NCI-H1105 (cell line): Measurements from ENCODE around the gene PTTG1IP2.

Experiments
- DNase-seq: peaks from one replicate; lab custom pipeline; 2025; lab: John Stamatoyannopoulos, UW

The PTTG1IP2 gene

GRCh38 chr7:90483251-90483650, 13.8 kb downstream of the PTTG1IP2 start:
- no peak for DNase-seq

- no peak for DNase-seq
Observed at GRCh38 chr7:90484706-90485105, 15.3 kb downstream of the PTTG1IP2 start.

GRCh38 chr7:90485734-90486316, 16.4 kb downstream of the PTTG1IP2 start:
- DNase-seq = no peak

DNA sequence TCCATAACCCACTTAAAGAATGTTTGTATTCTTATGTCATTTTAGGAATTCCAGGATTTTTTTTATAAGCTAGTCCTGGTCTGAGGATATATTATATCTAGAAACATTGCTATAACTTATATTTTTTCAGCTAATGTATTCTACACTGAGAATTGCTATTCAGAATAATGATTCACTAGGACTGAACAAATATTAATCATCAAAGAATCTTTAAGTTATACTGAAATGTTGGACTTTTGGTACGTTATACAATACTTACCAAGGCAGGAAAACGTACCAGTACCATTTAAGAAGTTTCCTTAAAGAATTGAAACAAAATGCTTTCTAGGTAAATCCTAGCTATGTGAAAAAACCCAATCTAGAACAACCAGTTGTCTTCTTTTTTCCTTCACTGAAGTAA, 18.4 kb downstream of the PTTG1IP2 start:
- DNase-seq = no peak

DNA sequence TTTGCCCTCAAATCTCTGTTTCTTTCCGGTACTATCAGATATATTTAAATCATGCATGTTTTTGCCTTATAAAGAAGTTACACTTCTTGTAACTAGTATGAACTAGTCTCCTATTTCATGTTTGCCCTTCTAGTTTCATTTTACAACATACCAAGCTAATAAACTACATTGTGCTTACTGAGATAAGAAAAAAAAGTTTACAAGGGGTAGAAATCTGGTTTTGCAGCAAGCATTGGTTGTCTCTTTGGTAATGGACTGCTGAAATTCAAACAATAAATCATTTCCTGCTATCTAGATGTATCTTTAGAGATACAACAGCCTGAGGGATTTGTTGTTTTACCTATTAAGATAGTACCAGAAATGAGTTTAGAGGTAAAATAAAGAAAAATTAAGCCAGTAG, 18.8 kb downstream of the PTTG1IP2 start:
- DNase-seq = no peak

DNA sequence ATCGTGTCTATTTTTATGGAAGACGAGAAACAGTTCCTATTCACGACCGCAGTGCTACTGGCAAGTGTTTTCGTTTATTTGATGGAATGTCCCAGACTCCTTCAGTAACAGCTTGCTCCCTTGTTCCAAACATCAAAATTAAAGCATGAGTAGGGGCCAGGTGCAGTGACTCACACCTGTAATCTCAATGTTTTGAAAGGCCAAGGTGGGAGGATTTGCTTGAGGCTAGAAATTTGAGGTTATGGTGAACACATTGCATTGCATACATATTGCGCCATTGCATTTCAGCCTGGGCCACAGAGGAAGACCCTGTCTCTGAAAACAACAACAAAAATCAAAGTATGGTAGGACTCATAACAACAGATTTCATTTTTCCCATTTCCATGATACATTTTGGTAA, 22.8 kb downstream of the PTTG1IP2 start:
- no peak for DNase-seq

- DNase-seq = no peak
Observed at GRCh38 chr7:90495241-90495640, 25.8 kb downstream of the PTTG1IP2 start.

DNA sequence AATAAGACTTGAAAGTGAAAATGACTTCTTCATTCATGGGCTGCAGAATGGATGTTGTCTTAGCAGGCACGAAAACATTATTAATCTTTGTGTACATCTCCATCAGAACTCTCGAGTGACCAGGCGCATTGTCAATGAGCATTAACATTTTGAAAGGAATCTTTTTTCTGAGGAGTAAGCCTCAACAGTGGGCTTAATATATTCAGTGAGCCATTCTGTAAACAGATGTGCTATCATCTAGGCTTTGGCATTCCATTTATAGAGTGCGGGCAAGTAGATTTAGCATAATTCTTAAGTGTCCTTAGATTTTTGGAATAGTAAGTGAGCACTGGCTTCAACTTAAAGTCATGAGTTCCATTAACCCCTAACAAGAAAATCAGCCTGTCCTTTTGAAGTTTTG, 33.1 kb downstream of the PTTG1IP2 start:
- DNase-seq = no peak

GRCh38 chr7:90503367-90503766, 33.9 kb downstream of the PTTG1IP2 start:
- DNase-seq = no peak

DNA sequence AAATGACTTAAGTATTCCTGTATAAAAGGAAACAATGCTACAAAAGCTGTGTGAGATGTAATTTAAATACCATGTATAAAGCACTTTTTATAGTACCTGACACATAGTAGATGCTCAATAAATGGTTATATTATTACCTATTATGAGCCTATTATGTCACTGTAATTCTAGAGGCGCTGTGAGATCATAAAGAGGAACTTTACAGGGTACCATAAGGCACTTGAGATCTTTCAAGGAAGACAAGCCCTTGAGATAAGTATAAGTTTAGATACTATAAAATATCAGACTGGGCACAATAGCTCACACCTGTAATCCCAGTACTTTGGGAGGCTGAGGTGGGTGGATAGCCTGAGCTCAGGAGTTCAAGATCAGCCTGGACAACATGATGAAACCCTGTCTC, 38.3 kb downstream of the PTTG1IP2 start:
- DNase-seq = no peak

GRCh38 chr7:90511776-90512175, 42.3 kb downstream of the PTTG1IP2 start:
- no peak for DNase-seq

GRCh38 chr7:90512821-90513254, 43.4 kb downstream of the PTTG1IP2 start:
- no peak for DNase-seq

DNA sequence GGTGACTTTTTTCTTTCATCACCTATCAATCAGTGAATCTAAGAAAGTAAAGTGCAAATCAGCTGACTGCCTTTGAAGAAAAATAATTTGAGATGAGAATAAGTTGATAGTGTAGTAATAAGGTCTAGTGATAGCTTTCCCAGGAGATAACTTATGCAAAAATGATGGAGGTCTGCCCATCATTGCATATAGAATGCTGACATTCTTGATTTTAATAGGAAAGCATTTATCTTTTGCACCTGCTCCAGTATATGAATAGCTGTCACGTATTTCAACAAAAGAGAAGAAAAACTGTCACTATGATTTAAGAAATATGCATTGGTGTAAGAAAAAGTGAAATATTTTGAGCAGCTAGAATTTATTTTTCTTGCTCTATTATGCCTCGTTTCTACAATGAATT, 46.8 kb downstream of the PTTG1IP2 start:
- DNase-seq = no peak

- no peak for DNase-seq
Observed at GRCh38 chr7:90518630-90519029, 49.2 kb downstream of the PTTG1IP2 start.

- DNase-seq = no peak
Observed at GRCh38 chr7:90520484-90520883, 51.0 kb downstream of the PTTG1IP2 start.

DNA sequence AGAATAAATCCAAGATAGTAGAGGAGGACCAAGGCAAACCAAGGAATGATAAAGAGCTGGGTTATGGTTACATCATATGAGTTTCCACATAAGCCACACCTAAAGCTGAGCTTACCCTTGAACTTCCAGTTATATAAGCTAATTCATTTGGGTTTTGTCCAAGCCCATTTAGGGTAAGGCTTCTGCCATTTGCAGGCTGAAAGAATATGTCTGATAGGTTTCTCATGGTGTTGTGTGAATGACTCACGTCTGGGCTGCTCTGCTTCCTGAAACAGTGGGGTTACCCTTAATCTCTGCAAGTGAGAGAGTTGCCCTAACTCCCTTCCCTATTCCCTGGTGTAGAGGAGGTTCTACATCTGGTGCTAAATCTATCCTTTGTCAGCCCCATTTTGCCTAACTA, 60.8 kb downstream of the PTTG1IP2 start:
- no peak for DNase-seq

DNA sequence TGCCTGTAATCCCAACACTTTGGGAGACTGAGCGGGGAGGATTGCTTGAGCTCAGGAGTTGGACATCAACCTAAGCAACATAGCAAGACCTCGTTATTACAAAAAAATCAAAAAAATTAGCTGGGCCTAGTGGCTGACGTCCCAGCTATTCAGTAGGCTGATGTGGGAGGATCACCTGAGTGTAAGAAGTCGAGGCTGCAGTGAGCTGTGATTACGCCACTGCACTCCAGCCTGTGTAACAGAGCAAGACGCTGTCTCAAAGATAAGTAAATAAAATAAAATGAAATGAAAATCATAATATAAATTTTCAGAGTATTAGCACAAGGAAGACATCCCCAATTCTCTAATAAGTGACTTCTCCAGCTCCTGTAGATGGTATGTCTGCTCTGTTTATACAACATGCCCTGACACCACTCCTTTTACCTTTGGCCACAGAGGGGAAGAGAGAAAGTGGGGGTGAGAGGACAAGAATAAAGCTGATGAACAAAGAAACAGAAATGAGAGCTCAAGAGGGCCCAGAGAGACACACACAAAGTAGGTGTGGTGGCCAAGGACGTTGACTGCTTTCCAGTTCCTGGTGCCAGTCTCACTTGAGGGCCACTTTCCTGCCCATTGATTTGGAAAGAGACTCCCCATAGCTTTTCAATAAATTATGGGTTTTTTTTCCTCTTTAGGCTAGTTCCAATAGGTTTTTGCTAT, 62.9 kb downstream of the PTTG1IP2 start:
- DNase-seq = no peak

DNA sequence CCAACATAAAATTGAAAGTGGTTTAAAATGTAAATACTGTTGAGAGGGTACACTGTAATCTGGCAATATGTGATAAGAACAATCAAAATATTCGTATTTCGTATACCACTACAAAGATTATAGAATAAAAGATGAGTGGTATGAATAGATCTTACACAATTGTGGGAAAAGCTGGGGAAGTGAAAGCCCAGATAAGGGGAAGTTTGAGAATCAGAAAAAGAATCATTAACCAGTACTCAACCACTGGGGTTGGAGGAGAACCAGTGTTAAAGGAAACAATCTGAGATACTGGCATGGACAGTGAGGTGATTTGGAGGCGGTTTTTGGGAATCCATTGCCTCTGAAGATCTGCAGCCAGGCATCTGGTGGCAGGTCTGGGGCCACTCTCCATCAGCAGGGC, 67.0 kb downstream of the PTTG1IP2 start:
- DNase-seq = no peak

DNA sequence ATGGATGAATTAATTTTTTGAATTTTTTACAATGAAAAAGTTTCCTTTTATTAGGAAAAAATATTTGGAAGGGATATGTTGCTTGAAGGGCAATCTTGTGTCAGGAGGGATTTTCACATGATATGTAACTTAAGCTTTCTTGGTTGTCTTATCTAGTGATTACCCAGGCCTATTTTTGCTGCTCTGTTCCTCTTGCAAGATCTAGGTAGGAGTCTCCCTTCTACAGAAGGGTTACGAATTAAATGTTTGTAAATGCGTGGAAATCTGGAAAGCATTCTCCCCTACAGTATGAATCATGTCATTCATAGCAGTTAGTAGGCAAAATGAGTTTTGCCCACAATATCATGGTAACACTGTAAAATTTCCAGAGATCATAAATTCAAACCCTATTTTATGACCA, 69.0 kb downstream of the PTTG1IP2 start:
- no peak for DNase-seq

DNA sequence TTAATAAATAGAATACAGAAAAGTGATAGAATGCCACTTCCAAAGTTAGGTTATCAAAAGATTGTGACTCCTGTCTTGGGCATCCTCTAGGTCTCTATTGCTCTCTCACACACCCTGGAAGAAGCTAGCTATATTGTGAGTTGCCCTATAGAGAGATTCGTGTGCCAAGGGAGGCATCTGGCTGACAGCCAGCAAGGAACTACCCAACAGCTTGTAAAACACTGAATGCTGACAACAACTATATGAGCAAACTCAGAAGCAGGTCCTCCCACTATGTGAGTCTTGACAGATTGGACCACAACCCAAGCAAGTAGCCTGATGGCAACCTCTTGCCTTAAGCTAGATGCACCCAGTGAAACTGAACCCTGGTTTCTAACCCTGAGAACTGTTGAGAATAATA, 71.0 kb downstream of the PTTG1IP2 start:
- no peak for DNase-seq

GRCh38 chr7:90551036-90551435, 81.6 kb downstream of the PTTG1IP2 start:
- DNase-seq = no peak

DNA sequence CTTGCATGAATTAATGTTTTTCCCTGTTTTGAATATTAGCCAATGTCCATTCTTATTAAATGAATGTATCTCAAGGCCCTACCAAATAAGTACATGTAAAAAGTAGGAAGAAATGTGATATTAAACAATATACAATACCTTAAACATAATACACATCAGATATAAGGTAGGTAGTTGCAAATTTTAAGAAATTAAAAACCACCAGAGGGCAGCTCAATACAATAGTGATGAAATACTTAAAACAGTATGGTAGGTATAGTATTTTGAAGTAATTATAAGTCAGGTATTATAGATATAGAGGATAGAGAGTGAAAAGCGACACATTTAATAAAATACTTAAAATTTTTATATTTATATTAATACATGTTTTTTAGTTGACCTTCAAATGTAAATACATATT, 83.1 kb downstream of the PTTG1IP2 start:
- DNase-seq = no peak

DNA sequence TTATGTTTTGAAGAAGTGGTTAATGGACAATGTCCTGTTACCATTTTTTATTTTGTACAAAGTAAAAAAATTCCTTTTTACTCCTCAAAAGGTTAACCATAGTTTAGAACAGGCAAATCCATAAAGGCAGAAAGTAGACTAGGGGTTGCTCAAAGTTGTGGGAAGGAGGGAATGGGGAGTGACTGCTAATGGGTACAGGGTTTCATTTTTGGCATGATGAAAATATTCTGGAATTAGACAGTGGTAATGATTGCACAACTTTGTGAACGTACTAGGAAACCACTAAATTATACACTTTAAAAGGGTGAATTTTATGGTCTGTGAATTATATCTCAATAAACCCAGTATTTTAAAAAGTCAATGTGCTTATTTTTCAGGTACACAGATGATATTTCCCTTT, 91.3 kb downstream of the PTTG1IP2 start:
- DNase-seq = no peak
